ENCODE data around the gene MISP. TPM values are rescaled to one million over a fixed set of nuclear protein-coding genes. Genes with fewer than 3 reads are reported as not detected.

MISP gene
- total and polyA plus RNA-seq, 9 of the 15 experiments (the other 6 are each of a cell fraction or from before 2014, with no cell fraction given): 0.04 to 0.29 (median 0.05) TPM; not detected in 5

GRCh38 chr19:771332-771785 is 20.4 kb downstream of the MISP start (continued):
- TF ChIP-seq ZBTB49 (CRISPR knock-in tag; IDR thresholded peaks at IDR 0.05; ENCODE audit: borderline replicate concordance): no peak
- no peak for TF ChIP-seq ZNF707 (CRISPR knock-in tag; conservative IDR thresholded peaks at IDR 0.05)
- TF ChIP-seq TRIM28 (IDR thresholded peaks at IDR 0.05): no peak
- no peak for TF ChIP-seq CHD1 (IDR thresholded peaks at IDR 0.05; ENCODE audit: low read length)
- TF ChIP-seq BCOR (IDR thresholded peaks at IDR 0.05): peak; percentile 78
- TF ChIP-seq DIDO1 (tag; IDR thresholded peaks at IDR 0.05; ENCODE audit: low read depth): no peak
- peak in 1 of 2 experiments; percentile 64; a peak in 1 of 4 replicates for TF ChIP-seq RCOR1 (IDR thresholded peaks at IDR 0.05; ENCODE audit: borderline replicate concordance in 1 of 2, low read depth in 2 of 2, low read length in 2 of 2)
- no peak for TF ChIP-seq ZNF77 (CRISPR knock-in tag; IDR thresholded peaks at IDR 0.05)
- TF ChIP-seq CTCFL (IDR thresholded peaks at IDR 0.05; ENCODE audit: borderline replicate concordance, insufficient read depth, low read depth, low read length, poor library complexity, severe bottlenecking): peak; percentile 41
- no peak for TF ChIP-seq CSDE1 (IDR thresholded peaks at IDR 0.05)
- peak; percentile 81 for TF ChIP-seq ETV5 (CRISPR knock-in tag; IDR thresholded peaks at IDR 0.05; ENCODE audit: low read depth)
- TF ChIP-seq ETS1 (conservative IDR thresholded peaks at IDR 0.05; ENCODE audit: control insufficient read depth, low read depth, low read length): peak; percentile 47; the same call in 1 of the 2 replicates
- no peak for TF ChIP-seq CHD2 (IDR thresholded peaks at IDR 0.05; ENCODE audit: low read depth, low read length)
- peak; percentile 74 for TF ChIP-seq GABPA (tag; conservative IDR thresholded peaks at IDR 0.05; ENCODE audit: low read depth)
- 0 out of 2 replicates have a peak, but pooled peaks have one; percentile 38 for TF ChIP-seq RB1 (IDR thresholded peaks at IDR 0.05; ENCODE audit: low read depth)
- TF ChIP-seq EP400 (IDR thresholded peaks at IDR 0.05): no peak
- TF ChIP-seq ZNF655 (CRISPR knock-in tag; IDR thresholded peaks at IDR 0.05): no peak
- TF ChIP-seq ZNF175 (CRISPR knock-in tag; IDR thresholded peaks at IDR 0.05; ENCODE audit: low read depth): 0 out of 2 replicates have a peak, but pooled peaks have one; percentile 36
- no peak for TF ChIP-seq NFATC3 (IDR thresholded peaks at IDR 0.05)
- TF ChIP-seq YY1 (IDR thresholded peaks at IDR 0.05; ENCODE audit: borderline replicate concordance in 1 of 3, control insufficient read depth in 1 of 3, extremely low read depth in 1 of 3, insufficient read depth in 3 of 3, insufficient read length in 1 of 3, insufficient replicate concordance in 2 of 3, low read depth in 1 of 3, low read length in 2 of 3): peak in 2 of 3 experiments; percentile 60 to 66
- TF ChIP-seq ZFP36 (IDR thresholded peaks at IDR 0.05; ENCODE audit: low read depth, low read length, partially characterized antibody): peak; percentile 96
- no peak for TF ChIP-seq MEF2A (IDR thresholded peaks at IDR 0.05; ENCODE audit: control insufficient read depth, low read depth, low read length)
